Epithelial cell of proximal tubule (primary cell): ENCODE results near the gene CDH4. TPM values are rescaled to one million over a fixed set of nuclear protein-coding genes. Genes with fewer than 3 reads are reported as not detected.
A peak's percentile ranks its signal among the peaks of the same experiment; 100 is the strongest.

Experiments used
- DNase-seq: peaks from one replicate; pipeline ENCODE4 v3.0.0-alpha.2; 2011; ENCODE audit warnings: low read depth
- H3K4me3 ChIP-seq: 2 replicates; pipeline ENCODE4 v1.5.1; 2011; ENCODE audit warnings: low read depth, mild to moderate bottlenecking, low read length
- total RNA-seq: library from RNA; depleted of rRNA; stranded (reverse); fragments of >200 nt; gene quantifications from 2 replicates; pipeline ENCODE4 v1.2.3, GENCODE V29; 2015
- TF ChIP-seq, protein P1 (sequence below): conservative IDR thresholded peaks from 2 replicates; pipeline ENCODE4 v1.5.1; 2012; ENCODE audit warnings: low read depth, mild to moderate bottlenecking, low read length

The CDH4 gene
- total RNA-seq, 1 donor from 2014 or later: 17.1 TPM

GRCh38 chr20:61723529-61724257, 471.6 kb downstream of the CDH4 start:
- DNase-seq: no peak
- TF ChIP-seq, protein P1, sequence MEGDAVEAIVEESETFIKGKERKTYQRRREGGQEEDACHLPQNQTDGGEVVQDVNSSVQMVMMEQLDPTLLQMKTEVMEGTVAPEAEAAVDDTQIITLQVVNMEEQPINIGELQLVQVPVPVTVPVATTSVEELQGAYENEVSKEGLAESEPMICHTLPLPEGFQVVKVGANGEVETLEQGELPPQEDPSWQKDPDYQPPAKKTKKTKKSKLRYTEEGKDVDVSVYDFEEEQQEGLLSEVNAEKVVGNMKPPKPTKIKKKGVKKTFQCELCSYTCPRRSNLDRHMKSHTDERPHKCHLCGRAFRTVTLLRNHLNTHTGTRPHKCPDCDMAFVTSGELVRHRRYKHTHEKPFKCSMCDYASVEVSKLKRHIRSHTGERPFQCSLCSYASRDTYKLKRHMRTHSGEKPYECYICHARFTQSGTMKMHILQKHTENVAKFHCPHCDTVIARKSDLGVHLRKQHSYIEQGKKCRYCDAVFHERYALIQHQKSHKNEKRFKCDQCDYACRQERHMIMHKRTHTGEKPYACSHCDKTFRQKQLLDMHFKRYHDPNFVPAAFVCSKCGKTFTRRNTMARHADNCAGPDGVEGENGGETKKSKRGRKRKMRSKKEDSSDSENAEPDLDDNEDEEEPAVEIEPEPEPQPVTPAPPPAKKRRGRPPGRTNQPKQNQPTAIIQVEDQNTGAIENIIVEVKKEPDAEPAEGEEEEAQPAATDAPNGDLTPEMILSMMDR: no peak
- H3K4me3 ChIP-seq: no peak overlapping the region

GRCh38 chr20:61724376-61724775, 472.3 kb downstream of the CDH4 start:
- TF ChIP-seq, protein P1: peak; percentile 49
- H3K4me3 ChIP-seq: no peak overlapping the region
- DNase-seq: no peak

- no peak overlapping the region for H3K4me3 ChIP-seq
- DNase-seq: no peak
- TF ChIP-seq, protein P1: no peak
Observed at GRCh38 chr20:61725145-61725544, 473.1 kb downstream of the CDH4 start.

GRCh38 chr20:61725966-61726365, 473.9 kb downstream of the CDH4 start:
- DNase-seq: no peak
- TF ChIP-seq, protein P1: no peak
- H3K4me3 ChIP-seq: no peak overlapping the region

DNA sequence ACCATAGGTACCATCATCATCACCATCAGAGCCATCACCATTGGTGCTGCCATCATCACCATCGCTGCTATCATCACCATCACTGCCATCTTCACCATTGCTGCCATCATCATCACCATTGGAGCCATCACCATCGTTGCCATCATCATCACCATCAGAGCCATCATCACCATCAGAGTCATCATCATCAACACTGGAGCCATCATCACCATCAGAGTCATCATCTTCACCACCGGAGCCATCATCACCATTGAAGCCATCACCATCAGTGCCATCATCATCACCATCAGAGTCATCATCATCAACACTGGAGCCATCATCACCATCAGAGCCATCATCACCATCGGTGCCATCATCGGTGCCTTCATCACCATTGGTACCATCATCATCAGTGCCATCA, 474.9 kb downstream of the CDH4 start:
- DNase-seq: no peak
- TF ChIP-seq, protein P1: no peak

DNA sequence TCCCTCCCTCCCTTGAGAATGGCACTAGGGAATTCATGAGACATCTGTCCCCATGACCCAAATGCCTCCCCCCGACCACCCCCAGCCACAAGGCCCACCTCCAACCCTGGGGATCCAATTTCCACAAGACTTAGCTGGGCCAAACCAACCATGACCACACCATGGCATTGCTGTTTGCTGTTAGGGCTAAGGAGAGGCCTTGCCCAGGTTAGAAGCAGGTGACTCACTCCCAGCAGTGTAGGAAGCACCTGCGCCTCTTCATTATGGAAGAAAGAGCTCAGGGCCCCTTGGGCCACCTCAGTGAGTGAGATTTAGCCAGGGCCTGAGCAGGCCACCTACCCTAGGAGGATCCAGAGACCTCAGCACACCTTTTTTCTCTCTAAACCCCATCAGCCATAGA, 475.7 kb downstream of the CDH4 start:
- TF ChIP-seq, protein P1: no peak
- no peak overlapping the region for H3K4me3 ChIP-seq
- DNase-seq: no peak

More for the DNA sequence above, 474.9 kb downstream of the CDH4 start:
- no peak overlapping the region for H3K4me3 ChIP-seq

DNA sequence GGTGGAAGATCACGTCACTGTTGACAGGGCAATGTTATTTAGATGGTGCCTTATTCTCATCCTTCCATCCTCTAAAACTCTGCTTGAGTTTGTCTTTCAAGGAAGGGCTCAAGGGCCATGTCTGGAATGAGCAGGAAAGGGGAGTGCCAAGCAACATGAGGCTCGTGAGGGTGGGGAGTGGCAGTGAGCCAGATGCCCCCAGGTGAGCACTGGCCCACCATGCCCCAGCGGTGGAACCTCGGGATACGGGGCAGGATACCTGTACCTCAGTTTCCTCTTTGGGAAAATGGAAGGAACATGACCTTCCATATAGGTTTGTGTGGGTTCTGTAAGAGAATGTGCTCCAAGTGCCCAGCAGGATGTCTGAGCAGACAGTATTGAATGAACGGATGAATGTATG, 476.3 kb downstream of the CDH4 start:
- H3K4me3 ChIP-seq: no peak overlapping the region
- TF ChIP-seq, protein P1: no peak
- DNase-seq: no peak
